GM21360 (cell line): Measurements from ENCODE around the gene WNT8B.

Source experiments
- ATAC-seq: cut with Tn5 transposase; IDR thresholded peaks from one replicate; pipeline ENCODE4 v1.9.1; 2021; ENCODE audit warnings: mild to moderate bottlenecking, moderate library complexity; ENCODE audit not compliant: unreplicated experiment

The WNT8B gene

GRCh38 chr10:100462709-100463108 lies at the start of gene WNT8B:
Gene WNT8B, plus strand, starts transcription at chr10:100463009. Its CDS starts 160 bp downstream, at chr10:100463169.
- no peak for ATAC-seq

GRCh38 chr10:100413173-100413572 lies 49.6 kb upstream of the WNT8B start:
- no peak for ATAC-seq

- ATAC-seq: no peak
Measured at GRCh38 chr10:100419911-100420449, 42.8 kb upstream of the WNT8B start.

DNA sequence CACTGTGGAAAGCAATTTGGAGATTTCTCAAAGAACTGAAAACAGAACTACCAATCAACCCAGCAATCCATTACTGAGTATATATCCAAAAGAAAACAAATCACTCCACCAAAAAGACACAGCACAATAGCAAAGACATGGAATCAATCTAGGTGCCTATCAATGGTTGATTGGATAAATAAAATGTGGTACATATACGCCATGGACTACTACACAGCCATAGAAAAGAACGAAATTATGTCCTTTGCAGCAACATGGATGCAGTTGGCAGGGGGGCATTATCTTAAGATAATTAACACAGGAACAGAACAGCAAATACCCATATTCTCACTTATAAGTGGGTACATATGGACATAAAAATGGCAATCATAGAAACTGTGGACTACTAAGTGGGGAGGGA lies 35.4 kb upstream of the WNT8B start:
- no peak for ATAC-seq

DNA sequence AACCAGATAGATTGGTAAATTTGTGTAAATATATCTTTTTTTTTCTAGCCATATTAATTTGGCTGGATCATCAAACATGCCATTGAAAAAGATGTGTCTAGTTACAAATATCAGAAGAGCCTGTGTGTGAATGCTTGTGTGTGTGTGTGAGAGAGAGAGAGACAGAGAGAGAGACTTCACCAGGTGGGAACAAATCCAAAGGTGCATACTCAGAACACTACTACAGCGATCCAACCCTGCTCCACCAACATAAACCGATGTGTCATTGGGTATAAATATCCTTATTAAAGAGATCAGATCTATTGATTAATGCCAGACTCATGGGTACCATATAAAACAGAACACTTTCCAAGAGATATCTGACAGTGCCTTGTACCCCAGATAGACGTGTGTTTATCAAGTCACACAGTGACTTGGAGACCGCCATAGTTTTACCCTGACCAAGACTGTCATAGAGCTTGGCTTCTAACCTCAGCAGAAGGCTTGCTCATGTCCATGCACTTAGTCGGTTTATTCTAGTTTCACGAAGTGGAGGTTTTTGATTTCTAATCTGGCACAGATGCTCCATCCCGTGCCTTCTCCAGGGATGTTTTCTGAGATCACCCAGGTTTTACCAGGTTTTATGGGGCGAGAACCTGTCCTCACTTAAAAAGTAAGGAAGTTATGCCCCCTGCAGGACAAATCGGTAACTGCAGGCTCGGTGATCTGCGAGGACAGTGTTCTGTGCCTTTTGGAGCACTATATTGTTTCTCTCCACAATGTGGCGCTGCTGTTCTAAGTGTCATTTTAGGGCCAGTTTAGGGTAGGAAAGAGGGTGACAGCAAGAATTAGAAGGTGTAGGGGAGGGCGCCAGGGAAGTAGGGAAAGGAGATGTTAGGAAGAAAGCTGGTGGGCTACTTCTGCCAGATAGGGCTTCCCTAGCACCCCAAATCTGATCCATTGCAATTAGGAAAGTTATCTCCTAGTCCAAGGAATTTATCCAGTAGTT lies 29.3 kb upstream of the WNT8B start:
- ATAC-seq: peak; percentile 66

DNA sequence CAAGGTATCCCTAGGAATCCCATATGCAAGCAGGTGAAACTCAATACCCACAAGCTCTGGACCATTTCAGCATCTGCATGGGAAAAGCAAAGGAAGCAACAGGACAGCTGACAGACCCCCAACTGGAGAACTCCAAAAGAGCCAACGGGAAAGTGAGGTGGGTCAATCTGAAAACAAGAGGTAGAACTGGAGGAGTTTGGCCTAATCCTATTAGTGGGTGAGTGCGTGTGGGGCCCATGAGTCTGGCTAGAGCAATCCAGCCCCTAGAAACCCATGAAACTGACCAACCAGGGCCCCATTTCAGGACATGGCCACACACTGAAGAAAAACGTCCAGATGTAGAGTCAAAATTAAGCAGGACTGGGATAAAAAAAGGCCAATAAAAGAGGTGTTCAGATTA lies 26.6 kb upstream of the WNT8B start:
- ATAC-seq: no peak

DNA sequence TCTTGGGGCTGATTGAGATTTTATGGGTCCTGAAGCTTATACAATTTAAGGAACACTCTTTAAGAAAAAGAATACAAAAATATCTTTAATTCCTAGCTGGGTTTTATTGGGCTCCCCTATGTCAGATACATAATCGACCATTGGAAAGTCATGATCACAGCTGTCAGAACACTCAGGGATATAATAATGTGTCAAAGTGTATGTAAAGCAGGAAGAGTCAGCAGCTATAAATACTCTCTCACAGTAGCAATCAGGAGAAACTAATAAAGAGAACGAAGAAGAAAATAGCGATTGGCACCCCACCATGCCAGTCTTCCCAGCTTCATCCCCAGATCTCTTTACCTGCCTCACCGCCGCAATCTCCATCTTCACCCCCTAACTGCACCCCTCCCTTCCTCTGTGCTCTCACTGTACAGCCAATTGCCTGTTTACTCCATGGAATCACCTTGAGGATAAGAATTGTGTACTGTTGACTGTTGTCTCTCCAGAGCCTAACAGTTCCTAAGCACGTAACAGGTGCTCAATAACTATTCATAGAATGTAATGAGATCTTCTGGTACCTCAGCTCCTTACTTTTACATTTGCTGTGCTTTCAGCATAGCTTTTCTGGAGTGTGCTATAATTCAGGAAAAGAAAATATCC lies 24.0 kb upstream of the WNT8B start:
- no peak for ATAC-seq

GRCh38 chr10:100442548-100442947 lies 20.3 kb upstream of the WNT8B start:
- ATAC-seq: no peak

GRCh38 chr10:100446130-100446761 lies 16.6 kb upstream of the WNT8B start:
- ATAC-seq: no peak

GRCh38 chr10:100447663-100448062 lies 15.1 kb upstream of the WNT8B start:
- ATAC-seq: no peak

DNA sequence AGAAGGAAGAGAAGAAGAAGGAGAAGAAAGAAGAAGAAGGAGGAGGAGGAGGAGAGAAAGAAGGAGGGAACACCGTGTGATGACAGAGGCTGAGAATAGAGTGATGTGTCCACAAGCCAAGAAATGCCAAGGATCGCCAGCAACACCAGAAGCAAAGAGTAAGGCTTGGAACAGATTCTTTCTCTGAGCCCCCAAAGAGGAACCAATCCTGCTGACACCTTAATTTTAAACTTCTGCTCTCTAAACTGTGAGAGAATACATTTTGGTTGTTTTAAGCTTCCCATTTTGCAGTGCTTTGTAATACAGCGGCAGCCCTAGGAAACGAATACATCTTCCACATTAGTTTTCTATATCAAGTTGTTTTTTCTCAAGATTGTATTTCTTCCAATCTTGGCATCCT lies 13.9 kb upstream of the WNT8B start:
- ATAC-seq: no peak

GRCh38 chr10:100468322-100468721 lies 5.5 kb downstream of the WNT8B start:
- ATAC-seq: no peak

- no peak for ATAC-seq
Measured at GRCh38 chr10:100468978-100469377, 6.2 kb downstream of the WNT8B start.

GRCh38 chr10:100469756-100470155 lies 6.9 kb downstream of the WNT8B start:
- no peak for ATAC-seq

GRCh38 chr10:100470367-100470766 lies 7.6 kb downstream of the WNT8B start:
- ATAC-seq: no peak

GRCh38 chr10:100477970-100478369 lies 15.2 kb downstream of the WNT8B start:
- ATAC-seq: no peak

GRCh38 chr10:100479037-100479436 lies 16.2 kb downstream of the WNT8B start:
- no peak for ATAC-seq

- ATAC-seq: no peak
Measured at GRCh38 chr10:100480002-100480401, 17.2 kb downstream of the WNT8B start.

- ATAC-seq: peak; percentile 93
Measured at GRCh38 chr10:100481462-100482081, 18.8 kb downstream of the WNT8B start.

GRCh38 chr10:100482181-100482833 lies 19.5 kb downstream of the WNT8B start:
- ATAC-seq: peak; percentile 49
